AG20443 (cell line): ENCODE data around the gene RPL26.
"Not testable (repeated sequence)": the region's sequence is repeated elsewhere in the genome, so short reads cannot be mapped to it uniquely, and the experiment has no call there.

Experiments used
- DNase-seq: peaks from one replicate; pipeline ENCODE4 v3.0.0; 2012; ENCODE audit warnings: low spot score, mixed read lengths

The RPL26 gene

GRCh38 chr17:8365143-8365542 is 17.9 kb downstream of the RPL26 start:
- no peak for DNase-seq

GRCh38 chr17:8362651-8363332 is 20.2 kb downstream of the RPL26 start:
- no peak for DNase-seq

- DNase-seq = no peak
Observed at GRCh38 chr17:8360751-8361150, 22.2 kb downstream of the RPL26 start.

- DNase-seq = no peak
Observed at GRCh38 chr17:8360260-8360659, 22.7 kb downstream of the RPL26 start.

GRCh38 chr17:8359769-8360168 is 23.2 kb downstream of the RPL26 start:
- DNase-seq = peak; percentile 86

- no peak for DNase-seq
Observed at GRCh38 chr17:8357910-8358309, 25.1 kb downstream of the RPL26 start.

GRCh38 chr17:8354236-8354635 is 28.8 kb downstream of the RPL26 start:
- no peak for DNase-seq

- DNase-seq = no peak
Observed at GRCh38 chr17:8353736-8354135, 29.3 kb downstream of the RPL26 start.

GRCh38 chr17:8350339-8350738 is 32.7 kb downstream of the RPL26 start:
- DNase-seq = no peak

- DNase-seq = not testable (repeated sequence)
Observed at GRCh38 chr17:8347001-8347400, 36.0 kb downstream of the RPL26 start.

- no peak for DNase-seq
Observed at GRCh38 chr17:8345951-8346665, 36.9 kb downstream of the RPL26 start.

- no peak for DNase-seq
Observed at GRCh38 chr17:8345052-8345690, 37.8 kb downstream of the RPL26 start.

- no peak for DNase-seq
Observed at GRCh38 chr17:8341456-8341855, 41.5 kb downstream of the RPL26 start.

- DNase-seq = no peak
Observed at GRCh38 chr17:8339540-8339939, 43.5 kb downstream of the RPL26 start, which contains the start of gene ODF4. ODF4 (plus strand) TSS chr17:8339840; CDS start chr17:8340052, 212 bp downstream.

GRCh38 chr17:8338753-8339140 is 44.2 kb downstream of the RPL26 start:
- DNase-seq = no peak

GRCh38 chr17:8337802-8338752 is 44.9 kb downstream of the RPL26 start:
- DNase-seq = no peak

- DNase-seq = peak; percentile 12
Observed at GRCh38 chr17:8333281-8333680, 49.7 kb downstream of the RPL26 start.

GRCh38 chr17:8332688-8333087 is 50.3 kb downstream of the RPL26 start:
- DNase-seq = no peak

GRCh38 chr17:8332128-8332527 is 50.9 kb downstream of the RPL26 start:
- DNase-seq = no peak
